Smooth muscle cell (in vitro differentiated cells): Measurements from ENCODE around the gene KCNN3. TPM values are rescaled to one million over a fixed set of nuclear protein-coding genes. Genes with fewer than 3 reads are reported as not detected.
A peak's percentile ranks its signal among the peaks of the same experiment; 100 is the strongest.

Source experiments
- DNase-seq: peaks from one replicate; lab custom pipeline; 2025; ENCODE audit not compliant: unreplicated experiment; lab: John Stamatoyannopoulos, UW
- H2AFZ ChIP-seq: fragments of 200-600 bp; sonication (generic); 2 replicates; pipeline ENCODE4 v1.6.0; 2016; ENCODE audit warnings: antibody characterized with exemption, low read depth, mild to moderate bottlenecking
- H3F3A ChIP-seq: fragments of 200-600 bp; sonication (generic); 2 replicates; pipeline ENCODE4 v1.6.0; 2017; ENCODE audit warnings: antibody characterized with exemption, low read depth
- H3K27ac ChIP-seq: fragments of 200-600 bp; sonication (generic); 2 replicates; pipeline ENCODE4 v1.5.1; 2016; ENCODE audit warnings: low read depth, mild to moderate bottlenecking
- H3K27me3 ChIP-seq: fragments of 200-600 bp; sonication (generic); 2 replicates; pipeline ENCODE4 v1.6.1; 2016; ENCODE audit warnings: low read depth, mild to moderate bottlenecking
- H3K36me3 ChIP-seq: fragments of 200-600 bp; sonication (generic); 2 replicates; pipeline ENCODE4 v1.5.1; 2016; ENCODE audit warnings: low read depth
- H3K4me1 ChIP-seq: fragments of 200-600 bp; sonication (generic); 2 replicates; pipeline ENCODE4 v1.5.1; 2016; ENCODE audit warnings: low read depth
- H3K4me2 ChIP-seq: fragments of 200-600 bp; sonication (generic); 2 replicates; pipeline ENCODE4 v1.6.0; 2016; ENCODE audit warnings: mild to moderate bottlenecking
- H3K4me3 ChIP-seq: fragments of 200-600 bp; sonication (generic); 2 replicates; pipeline ENCODE4 v1.5.1; 2016; ENCODE audit warnings: mild to moderate bottlenecking
- H3K79me2 ChIP-seq: fragments of 200-600 bp; sonication (generic); 2 replicates; pipeline ENCODE4 v1.6.0; 2016; ENCODE audit warnings: low read depth, mild to moderate bottlenecking
- H3K9ac ChIP-seq: fragments of 200-600 bp; sonication (generic); 2 replicates; pipeline ENCODE4 v1.6.0; 2016; ENCODE audit warnings: low read depth
- H3K9me3 ChIP-seq: fragments of 200-600 bp; sonication (generic); replicated peaks from 2 replicates; pipeline ENCODE4 v1.5.1; 2016; ENCODE audit warnings: low read depth
- H4K20me1 ChIP-seq: fragments of 200-600 bp; sonication (generic); 2 replicates; pipeline ENCODE4 v1.6.0; 2016; ENCODE audit warnings: low read depth
- CTCF ChIP-seq: fragments of 200-600 bp; sonication (generic); IDR thresholded peaks from 2 replicates; pipeline ENCODE4 v1.5.1; 2017; ENCODE audit warnings: borderline replicate concordance, mild to moderate bottlenecking, antibody characterized with exemption; ENCODE audit not compliant: insufficient read depth, poor library complexity, severe bottlenecking
- WGBS: methylation state at CpG from one replicate; pipeline ENCODE4 v1.1.7; 2016; ENCODE audit warnings: low lambda C conversion rate; 5-methylcytosine and 5-hydroxymethylcytosine counted together
- polyA plus RNA-seq: library from polyadenylated mRNA; unstranded; fragments of >200 nt; fragmentation: Nextera tagmentation; extraction: Ambion mirVana; gene quantifications from 2 replicates; pipeline ENCODE4 v1.2.1, GENCODE V29; 2016
- total RNA-seq: library from RNA; depleted of rRNA; stranded (reverse); fragments of >200 nt; gene quantifications from 2 replicates; pipeline ENCODE4 v1.2.3, GENCODE V29; 2014

Gene KCNN3
- total and polyA plus RNA-seq, 2 experiments from 2014 or later = 0.18 to 0.77 TPM

GRCh38 chr1:154697710-154698109 is 172.4 kb downstream of the KCNN3 start:
- DNase-seq = no peak
- H3K27ac ChIP-seq = no peak overlapping the region

DNA sequence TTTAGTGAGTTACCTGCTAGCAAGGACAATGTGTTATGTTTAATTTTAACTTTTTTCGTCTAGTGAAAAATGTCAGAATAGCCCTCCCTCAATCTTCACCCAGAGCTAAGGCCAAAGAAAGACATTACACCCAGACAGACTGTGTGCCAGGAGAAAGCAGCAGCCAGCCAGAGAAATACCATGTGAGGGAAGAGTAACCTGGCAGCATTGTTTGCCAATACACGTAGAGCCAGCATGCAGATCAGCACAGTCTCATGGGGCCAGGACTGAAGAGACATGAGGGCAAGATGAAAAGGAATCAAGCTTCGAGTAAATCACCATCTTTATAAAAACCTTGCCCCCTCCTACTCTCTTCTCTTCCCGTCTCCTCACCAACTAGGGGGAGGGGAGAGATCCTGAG is 173.6 kb downstream of the KCNN3 start:
- no peak overlapping the region for H3K27ac ChIP-seq
- no peaks in the 10 kb centered on the region for H3K79me2 ChIP-seq
- H3K9me3 ChIP-seq = no peaks in the 10 kb centered on the region
- no peaks in the 10 kb centered on the region for H4K20me1 ChIP-seq
- H3K27me3 ChIP-seq = peaks cover 12% of the 10 kb centered on the region
- no peak overlapping the region for H3K4me3 ChIP-seq
- H2AFZ ChIP-seq = no peak overlapping the region
- no peaks in the 10 kb centered on the region for H3K36me3 ChIP-seq
- no peaks in the 10 kb centered on the region for H3K4me1 ChIP-seq
- 69% methylated on average over 4 of the region's 4 CpGs for WGBS
- TF ChIP-seq CTCF = no peak
- no peak for DNase-seq
- no peak overlapping the region for H3K4me2 ChIP-seq
- H3F3A ChIP-seq = no peaks in the 10 kb centered on the region
- H3K9ac ChIP-seq = no peak overlapping the region

More at GRCh38 chr1:154697710-154698109, 172.4 kb downstream of the KCNN3 start:
- Histone ChIP-seq H3K4me1 (no peaks in the 10 kb centered on the region), H3K4me3 (no peak overlapping the region), H2AFZ (no peak overlapping the region), H3K4me2 (no peak overlapping the region), H3K9ac (no peak overlapping the region), H3K9me3 (no peaks in the 10 kb centered on the region), H3K36me3 (no peaks in the 10 kb centered on the region), H3K27me3 (peaks cover 6% of the 10 kb centered on the region), H3F3A (no peaks in the 10 kb centered on the region), H4K20me1 (no peaks in the 10 kb centered on the region), H3K79me2 (no peaks in the 10 kb centered on the region)
- TF ChIP-seq CTCF = no peak

DNA sequence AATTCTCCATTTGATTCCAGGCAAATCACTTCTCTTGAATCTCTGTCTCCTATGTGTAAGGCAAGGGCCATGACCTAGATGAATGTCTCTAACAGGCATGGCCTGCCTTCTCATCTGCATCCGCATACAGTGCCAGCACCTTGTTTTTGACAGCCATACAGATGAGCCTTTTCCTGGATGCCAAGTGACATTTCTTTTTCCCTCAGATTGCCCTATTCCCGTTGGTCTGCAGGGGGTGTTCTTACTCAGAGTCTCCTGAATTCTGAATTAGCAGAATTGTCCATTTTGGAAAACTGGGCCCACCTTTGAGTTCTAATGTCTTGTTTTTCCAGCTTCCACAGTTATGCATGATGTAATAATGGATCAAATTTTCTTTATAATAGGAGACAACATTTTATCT is 174.1 kb downstream of the KCNN3 start:
- H3K4me2 ChIP-seq = no peak overlapping the region
- no peak overlapping the region for H3K4me3 ChIP-seq
- H3K27me3 ChIP-seq = peaks cover 12% of the 10 kb centered on the region
- WGBS = 63% methylated on average over 2 of the region's 2 CpGs
- H3K36me3 ChIP-seq = no peaks in the 10 kb centered on the region
- no peaks in the 10 kb centered on the region for H3F3A ChIP-seq
- H2AFZ ChIP-seq = no peak overlapping the region
- peak; percentile 26 for TF ChIP-seq CTCF
- H3K4me1 ChIP-seq = no peaks in the 10 kb centered on the region
- no peaks in the 10 kb centered on the region for H4K20me1 ChIP-seq
- H3K27ac ChIP-seq = no peak overlapping the region
- no peaks in the 10 kb centered on the region for H3K79me2 ChIP-seq
- no peak for DNase-seq
- no peak overlapping the region for H3K9ac ChIP-seq
- H3K9me3 ChIP-seq = no peaks in the 10 kb centered on the region

- no peak for TF ChIP-seq CTCF
- Histone ChIP-seq H3K27ac (no peak overlapping the region), H3K4me2 (no peak overlapping the region), H2AFZ (no peak overlapping the region), H3K9ac (no peak overlapping the region), H3K9me3 (no peaks in the 10 kb centered on the region), H4K20me1 (no peaks in the 10 kb centered on the region), H3F3A (no peaks in the 10 kb centered on the region), H3K27me3 (peaks cover 12% of the 10 kb centered on the region), H3K4me1 (no peaks in the 10 kb centered on the region), H3K36me3 (no peaks in the 10 kb centered on the region), H3K4me3 (no peak overlapping the region), H3K79me2 (no peaks in the 10 kb centered on the region)
- WGBS = 77% methylated on average over 4 of the region's 4 CpGs
- DNase-seq = no peak
These were observed 175.1 kb downstream of the KCNN3 start for GRCh38 chr1:154694995-154695394.
